Suprapubic skin (tissue), 4 donors: ENCODE results near the gene CHRNA5.

Experiments used
- CTCF ChIP-seq, 2 donors: fragments of 200-600 bp in 1 of 2; fragments of 450-650 bp in 1 of 2; sonication (generic) in 1 of 2; IDR thresholded peaks; one replicate each; pipeline ENCODE4 v1.5.1; 2016 to 2019; ENCODE audit warnings: antibody characterized with exemption in 2 of 2, mild to moderate bottlenecking in 1 of 2, moderate library complexity in 1 of 2
- EP300 ChIP-seq: sonication (generic); formaldehyde crosslinking; IDR thresholded peaks from one replicate; pipeline ENCODE4 v1.6.1; 2017; ENCODE audit warnings: antibody characterized with exemption
- POLR2A ChIP-seq, 2 donors: fragments of 450-650 bp; IDR thresholded peaks; one replicate each; pipeline ENCODE4 v1.6.1; 2017; ENCODE audit warnings: antibody characterized with exemption in 2 of 2, mild to moderate bottlenecking in 2 of 2, moderate library complexity in 2 of 2
- POLR2AphosphoS5 ChIP-seq, 3 donors: sonication (generic); formaldehyde crosslinking; IDR thresholded peaks; one replicate each; pipeline ENCODE4 v1.6.1; 2017; ENCODE audit warnings: antibody characterized with exemption in 3 of 3

GRCh38 chr15:78550194-78550593, 15.1 kb upstream of the CHRNA5 start:
- TF ChIP-seq CTCF (IDR thresholded peaks at IDR 0.05), result no peak
- TF ChIP-seq POLR2A (IDR thresholded peaks at IDR 0.05), result no peak
- TF ChIP-seq POLR2AphosphoS5 (IDR thresholded peaks at IDR 0.05), result no peak
- no peak for TF ChIP-seq EP300
